K562 (cell line): ENCODE measurements around the gene ERN1. TPM values are rescaled to one million over a fixed set of nuclear protein-coding genes. Genes with fewer than 3 reads are reported as not detected.

Experiments used
- ATAC-seq: fragments of 200-7000 bp; cut with Tn5 transposase; 3 replicates; pipeline ENCODE4 v1.9.1; 2020; ENCODE audit warnings: moderate library complexity
- BruUV-seq: library from RNA; stranded (reverse); fragments of 400-500 nt; replicated peaks from 2 replicates; lab custom pipeline; 2021; lab: Mats Ljungman, UMichigan
- CTCF ChIA-PET: fragments of 300-600 bp; formaldehyde crosslinking; extraction: SDS; loops from one replicate; lab custom pipeline; 2021; ENCODE audit warnings: low intra/inter-chr PET ratio; lab: Yijun Ruan, JAX
- POLR2A ChIA-PET: fragments of 300-600, 350-650 bp; sonication (Branson Sonifier 250); formaldehyde crosslinking; extraction: SDS; loops from one replicate; lab custom pipeline; 2021; ENCODE audit warnings: antibody characterized with exemption, inconsistent platforms; lab: Yijun Ruan, JAX
- DNase-seq, 4 experiments: peaks; one replicate each; pipeline versions ENCODE4 v3.0.0 to v3.0.0-alpha.2; 2011 to 2018; ENCODE audit warnings: low spot score in 3 of 4, mixed read lengths in 3 of 4; ENCODE audit errors: extremely low read depth in 1 of 4
- FAIRE-seq: peaks from 2 replicates; lab custom pipeline; 2011; peaks lifted over from hg19 to GRCh38; lab: Jason Lieb, UNC
- H2AFZ ChIP-seq: 2 replicates; pipeline ENCODE4 v1.6.0; 2011; ENCODE audit warnings: low read depth, low read length, control low read depth, inconsistent platforms
- H3K27ac ChIP-seq: fragments of 200-600 bp; 3 replicates; pipeline ENCODE4 v1.8.0; 2011; ENCODE audit warnings: low read depth, mild to moderate bottlenecking, control low read depth, inconsistent platforms, low read length, moderate library complexity, mixed read lengths; ENCODE audit errors: extremely low read depth
- H3K27me3 ChIP-seq, 2 experiments: fragments of 300-600 bp in 1 of 2; 2 replicates in 1 of 2; 3 replicates in 1 of 2; pipeline versions ENCODE4 v1.6.0 to v1.8.0; 2011; ENCODE audit warnings: inconsistent platforms in 2 of 2, low read length in 2 of 2, mild to moderate bottlenecking in 1 of 2, mixed read lengths in 1 of 2, moderate library complexity in 1 of 2; ENCODE audit not compliant: control insufficient read depth in 2 of 2, insufficient read depth in 2 of 2
- H3K36me3 ChIP-seq: fragments of 300-600 bp; 3 replicates; pipeline ENCODE4 v1.8.0; 2011; ENCODE audit warnings: mild to moderate bottlenecking, low read length, inconsistent platforms; ENCODE audit not compliant: control insufficient read depth, insufficient read depth
- H3K4me1 ChIP-seq, 2 experiments: fragments of 200-600 bp in 1 of 2; replicated peaks in 1 of 2; 2 replicates in 1 of 2; 3 replicates in 1 of 2; pipeline versions ENCODE4 v1.5.1 to v1.8.0; 2011; ENCODE audit warnings: inconsistent platforms in 2 of 2, low read length in 2 of 2, mild to moderate bottlenecking in 1 of 2, mixed read lengths in 1 of 2, moderate library complexity in 1 of 2; ENCODE audit not compliant: control insufficient read depth in 2 of 2, insufficient read depth in 2 of 2
- H3K4me2 ChIP-seq: 2 replicates; pipeline ENCODE4 v1.6.1; 2011; ENCODE audit warnings: low read length, control low read depth, inconsistent platforms, mixed read lengths; ENCODE audit not compliant: insufficient read depth
- H3K4me3 ChIP-seq: fragments of 200-600 bp; sonication (generic), shearing (Covaris generic); 2 replicates; pipeline ENCODE4 v1.5.1; 2016; ENCODE audit warnings: control low read depth, inconsistent platforms
- H3K79me2 ChIP-seq: fragments of 200-600 bp; 3 replicates; pipeline ENCODE4 v1.8.0; 2011; ENCODE audit warnings: low read length, inconsistent platforms; ENCODE audit not compliant: control insufficient read depth, insufficient read depth
- H3K9ac ChIP-seq, 2 experiments: 2 replicates each; pipeline versions ENCODE4 v1.6.0 to v1.6.1; 2011; ENCODE audit warnings: low read depth in 2 of 2, low read length in 2 of 2, control low read depth in 1 of 2, inconsistent platforms in 1 of 2, mild to moderate bottlenecking in 1 of 2, mixed read lengths in 1 of 2; ENCODE audit not compliant: insufficient read depth in 1 of 2
- H3K9me1 ChIP-seq: one replicate; pipeline ENCODE4 v1.6.0; 2011; ENCODE audit warnings: inconsistent platforms, mild to moderate bottlenecking, low read length, moderate library complexity; ENCODE audit not compliant: control insufficient read depth, insufficient read depth
- H3K9me3 ChIP-seq: replicated peaks from 2 replicates; pipeline ENCODE4 v1.5.1; 2011; ENCODE audit warnings: low read depth, low read length, inconsistent platforms; ENCODE audit not compliant: control insufficient read depth, insufficient read depth
- H4K20me1 ChIP-seq: replicated peaks from 2 replicates; pipeline ENCODE4 v1.6.1; 2011; ENCODE audit warnings: low read length, inconsistent platforms, mixed read lengths; ENCODE audit not compliant: control insufficient read depth, insufficient read depth
- HMBOX1 ChIP-seq: sonication (generic); IDR thresholded peaks from 2 replicates; pipeline ENCODE4 v1.6.1; 2016
- MCM2 ChIP-seq: fragments of 450-650 bp; IDR thresholded peaks from 2 replicates; pipeline ENCODE4 v1.6.1; 2017; ENCODE audit warnings: low read depth, mild to moderate bottlenecking
- OTX1 ChIP-seq: fragments of 450-650 bp; formaldehyde crosslinking; IDR thresholded peaks from 2 replicates; pipeline ENCODE4 v1.4.0; 2022; ENCODE audit warnings: mild to moderate bottlenecking
- PHTF2 ChIP-seq: fragments of 250-450 bp; sonication (Bioruptor Pico); IDR thresholded peaks from 2 replicates; pipeline ENCODE4 v1.5.0; 2021; ENCODE audit warnings: mild to moderate bottlenecking
- STAG1 ChIP-seq: sonication (generic); formaldehyde crosslinking; IDR thresholded peaks from 2 replicates; pipeline ENCODE4 v1.5.0; 2020; ENCODE audit warnings: missing genetic modification reagents, borderline replicate concordance
- USF2 ChIP-seq: sonication (generic); formaldehyde crosslinking; IDR thresholded peaks from 2 replicates; pipeline ENCODE4 v1.5.0; 2020; ENCODE audit warnings: missing genetic modification reagents
- ZNF764 ChIP-seq: fragments of 250-450 bp; sonication (Bioruptor Pico); IDR thresholded peaks from 2 replicates; pipeline ENCODE4 v1.4.0; 2020; ENCODE audit warnings: low read depth, mild to moderate bottlenecking, moderate library complexity
- WGBS: fragments of 100-300 bp; shearing (Covaris generic); methylation state at CpG from one replicate; pipeline ENCODE4 v1.1.6; 2016; ENCODE audit warnings: low coverage, mixed read lengths; ENCODE audit not compliant: insufficient coverage; ENCODE audit errors: missing lambda C conversion rate; 5-methylcytosine and 5-hydroxymethylcytosine counted together
- in situ Hi-C: fragments of 300-500 bp; cut with MboI; formaldehyde crosslinking; loops from 4 replicates; pipeline ENCODE4 v1.15.0; 2018; ENCODE audit warnings: inconsistent platforms, mixed read lengths
- intact Hi-C: fragments of 100-400 bp; cut with micrococcal nuclease; formaldehyde crosslinking; loops from 2 replicates; pipeline ENCODE4 v1.14.2; 2022
- polyA plus RNA-seq, 8 experiments: library from polyadenylated mRNA; depleted of rRNA in 4 of 8; stranded (reverse) in 5 of 8; unstranded in 3 of 8; fragments of >200 nt; fragmentation: Nextera tagmentation in 2 of 8; fragmentation: Illumina TruSeq in 1 of 8; extraction: Ambion mirVana in 2 of 8; extraction: Trizol in 1 of 8; gene quantifications; 2 replicates each; pipeline versions ENCODE4 v1.2.1 to v1.2.3, GENCODE V29; 2011 to 2014; ENCODE audit warnings: inconsistent platforms in 1 of 8, missing spikeins in 1 of 8
- total RNA-seq, 7 experiments: library from RNA; depleted of rRNA in 6 of 7; stranded (reverse); fragments of >200 nt in 6 of 7; fragmentation: Illumina TruSeq in 2 of 7; extraction: Trizol in 2 of 7; gene quantifications; 2 replicates each; pipeline versions ENCODE4 v1.2.1 to v1.2.3, GENCODE V29; 2011 to 2021; ENCODE audit warnings: low replicate concordance in 1 of 7
- TF ChIP-seq, protein P1 (sequence below): sonication (generic); formaldehyde crosslinking; IDR thresholded peaks from 2 replicates; pipeline ENCODE4 v1.8.1; 2022; ENCODE audit warnings: missing genetic modification reagents
- TF ChIP-seq, protein P2 (sequence below): fragments of 450-650 bp; formaldehyde crosslinking; IDR thresholded peaks from 2 replicates; pipeline ENCODE4 v1.4.0; 2020; ENCODE audit warnings: mild to moderate bottlenecking, mixed read lengths

Gene ERN1
- total and polyA plus RNA-seq, 9 of the 15 experiments (the other 6 are each of a cell fraction or from before 2014, with no cell fraction given) = 2.1 to 22.5 (median 7.3) TPM

DNA sequence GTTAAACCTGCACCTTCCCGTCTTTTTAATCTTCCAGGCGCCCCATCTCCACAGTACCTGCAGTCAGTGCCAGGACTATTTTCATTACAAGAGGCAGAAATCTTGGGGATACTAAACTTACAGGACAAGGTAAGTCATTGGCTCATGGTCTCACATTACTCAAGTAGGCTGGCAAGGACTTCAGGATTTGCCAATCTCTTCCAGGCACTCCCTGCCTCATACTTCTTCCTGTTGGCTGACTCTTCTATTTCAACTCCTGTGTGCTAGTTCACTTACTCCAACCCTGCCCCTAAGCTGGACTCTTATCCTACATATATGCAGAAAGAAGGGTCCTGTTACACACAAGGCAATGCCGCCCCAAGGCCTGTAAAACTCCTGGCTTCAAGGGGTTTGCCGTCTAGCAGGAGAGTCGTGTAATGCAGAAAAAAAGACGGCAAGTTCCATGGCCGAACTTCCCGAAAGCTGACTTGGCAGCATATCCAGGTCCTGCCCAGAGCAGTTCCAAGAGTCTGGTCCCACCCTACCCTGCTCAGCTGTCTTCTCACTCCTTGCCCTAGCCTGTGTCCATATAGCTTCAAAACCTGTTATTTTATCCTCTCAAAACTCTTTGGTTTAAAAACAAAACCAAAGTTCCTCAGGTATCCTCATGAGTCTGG, 14.8 kb downstream of the ERN1 start (continued):
- TF ChIP-seq, protein P1, sequence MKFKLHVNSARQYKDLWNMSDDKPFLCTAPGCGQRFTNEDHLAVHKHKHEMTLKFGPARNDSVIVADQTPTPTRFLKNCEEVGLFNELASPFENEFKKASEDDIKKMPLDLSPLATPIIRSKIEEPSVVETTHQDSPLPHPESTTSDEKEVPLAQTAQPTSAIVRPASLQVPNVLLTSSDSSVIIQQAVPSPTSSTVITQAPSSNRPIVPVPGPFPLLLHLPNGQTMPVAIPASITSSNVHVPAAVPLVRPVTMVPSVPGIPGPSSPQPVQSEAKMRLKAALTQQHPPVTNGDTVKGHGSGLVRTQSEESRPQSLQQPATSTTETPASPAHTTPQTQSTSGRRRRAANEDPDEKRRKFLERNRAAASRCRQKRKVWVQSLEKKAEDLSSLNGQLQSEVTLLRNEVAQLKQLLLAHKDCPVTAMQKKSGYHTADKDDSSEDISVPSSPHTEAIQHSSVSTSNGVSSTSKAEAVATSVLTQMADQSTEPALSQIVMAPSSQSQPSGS (CRISPR knock-in tag) = no peak
- TF ChIP-seq USF2 (CRISPR knock-in tag) = no peak
- TF ChIP-seq MCM2 = no peak
- no peak for TF ChIP-seq OTX1 (CRISPR knock-in tag)
- TF ChIP-seq, all 486 proteins: peak for 0

DNA sequence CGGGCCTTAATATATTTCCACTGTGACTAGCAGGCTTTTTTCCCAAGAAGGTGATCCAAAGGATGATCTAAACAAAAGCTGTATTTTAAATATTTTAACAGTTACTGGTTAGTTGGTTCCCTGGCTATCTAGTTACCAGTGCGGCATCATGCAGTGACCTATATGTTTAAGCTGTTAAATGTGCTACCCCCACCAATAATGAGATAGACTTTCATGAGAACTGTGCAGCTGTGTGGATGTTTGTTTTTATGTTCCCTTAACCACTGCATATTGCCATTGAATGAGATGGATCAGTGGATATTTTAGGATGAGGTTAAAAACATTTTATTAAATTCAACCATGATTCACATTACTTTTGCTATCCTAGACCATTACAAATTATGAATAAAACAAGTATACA, 16.9 kb downstream of the ERN1 start:
- Histone ChIP-seq H3K4me3 (no peak overlapping the region), H4K20me1 (no peaks in the 10 kb centered on the region), H3K79me2 (peaks cover 8% of the 10 kb centered on the region; the same call in 2 of the 3 replicates), H3K9me1 (no peaks in the 10 kb centered on the region), H3K4me1 (peaks cover 0 to 15% of the 10 kb centered on the region in 2 experiments; a peak in 4 of 5 replicates), H3K4me2 (no peak overlapping the region), H3K27ac (no peak overlapping the region), H2AFZ (no peak overlapping the region), H3K36me3 (no peaks in the 10 kb centered on the region), H3K9me3 (no peaks in the 10 kb centered on the region), H3K27me3 (no peaks in the 10 kb centered on the region), H3K9ac (no peak overlapping the region)
- 70% methylated on average over 2 of the region's 2 CpGs for WGBS
- CTCF ChIA-PET = no interaction called here
- FAIRE-seq (no peak), DNase-seq (no peak), ATAC-seq (no peak)
- in situ Hi-C loops = no loop called here
- intact Hi-C loops = no loop called here
- POLR2A ChIA-PET = interaction anchor here (0.5 to 1.2 kb wide), 4 partner anchors 9 to 853 kb away, joined by 3 read pairs; no protein-coding TSS in a partner anchor
- BruUV-seq = no TSS peak
- TF ChIP-seq ZNF764 (CRISPR knock-in tag) = no peak
- TF ChIP-seq STAG1 (CRISPR knock-in tag) = no peak
- TF ChIP-seq, protein P2, sequence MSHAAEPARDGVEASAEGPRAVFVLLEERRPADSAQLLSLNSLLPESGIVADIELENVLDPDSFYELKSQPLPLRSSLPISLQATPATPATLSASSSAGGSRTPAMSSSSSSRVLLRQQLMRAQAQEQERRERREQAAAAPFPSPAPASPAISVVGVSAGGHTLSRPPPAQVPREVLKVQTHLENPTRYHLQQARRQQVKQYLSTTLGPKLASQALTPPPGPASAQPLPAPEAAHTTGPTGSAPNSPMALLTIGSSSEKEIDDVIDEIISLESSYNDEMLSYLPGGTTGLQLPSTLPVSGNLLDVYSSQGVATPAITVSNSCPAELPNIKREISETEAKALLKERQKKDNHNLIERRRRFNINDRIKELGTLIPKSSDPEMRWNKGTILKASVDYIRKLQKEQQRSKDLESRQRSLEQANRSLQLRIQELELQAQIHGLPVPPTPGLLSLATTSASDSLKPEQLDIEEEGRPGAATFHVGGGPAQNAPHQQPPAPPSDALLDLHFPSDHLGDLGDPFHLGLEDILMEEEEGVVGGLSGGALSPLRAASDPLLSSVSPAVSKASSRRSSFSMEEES (CRISPR knock-in tag) = no peak
- peak; percentile 63 for TF ChIP-seq HMBOX1
- no peak for TF ChIP-seq PHTF2 (CRISPR knock-in tag)
